ENCODE data around the gene NRCAM.
A peak's percentile ranks its signal among the peaks of the same experiment; 100 is the strongest.
"Not testable (repeated sequence)": the region's sequence is repeated elsewhere in the genome, so short reads cannot be mapped to it uniquely, and the experiment has no call there.

Gene NRCAM

GRCh38 chr7:108402865-108403264, 53.4 kb downstream of the NRCAM start:
- no peak for DNase-seq (ENCODE audit: extremely low spot score)
- ChIA-PET CTCF (interaction anchor here (1.0 to 1.8 kb wide), 13 partner anchors 9 to 232 kb away, joined by 3 to 8 read pairs (median 3); no protein-coding TSS in a partner anchor), POLR2A (interaction anchor here (0.6 kb wide), 1 partner anchor 267 kb away, joined by 4 read pairs; no protein-coding TSS in a partner anchor)
- no peak for TF ChIP-seq CTCF (IDR thresholded peaks at IDR 0.05; ENCODE audit: control extremely low read depth, extremely low read depth, low read depth, missing control alignments)

- no peak for TF ChIP-seq CTCF (IDR thresholded peaks at IDR 0.05; ENCODE audit: control extremely low read depth, extremely low read depth, low read depth, missing control alignments)
- ChIA-PET POLR2A (no interaction called here), CTCF (interaction anchor here (1.4 to 2.4 kb wide), 2 partner anchors 11 to 13 kb away, joined by 3 to 11 read pairs; no protein-coding TSS in a partner anchor)
- no peak for DNase-seq (ENCODE audit: extremely low spot score)
Observed at GRCh38 chr7:108396080-108396479, 60.2 kb downstream of the NRCAM start.

- POLR2A ChIA-PET = no interaction called here
- no peak for DNase-seq (ENCODE audit: extremely low spot score)
- TF ChIP-seq CTCF (IDR thresholded peaks at IDR 0.05; ENCODE audit: control extremely low read depth, extremely low read depth, low read depth, missing control alignments) = no peak
- CTCF ChIA-PET = interaction anchor here (0.8 to 1.8 kb wide), 2 partner anchors 10 to 13 kb away, joined by 3 to 4 read pairs; no protein-coding TSS in a partner anchor
Observed at GRCh38 chr7:108395426-108395825, 60.8 kb downstream of the NRCAM start.

- DNase-seq (ENCODE audit: extremely low spot score); POLR2A ChIA-PET: not testable (repeated sequence)
- CTCF ChIA-PET = interaction anchor here (1.3 kb wide), 1 partner anchor 18 kb away, joined by 4 read pairs; no protein-coding TSS in a partner anchor
Observed at GRCh38 chr7:108393097-108393496, 63.1 kb downstream of the NRCAM start.

GRCh38 chr7:108387686-108388085, 68.5 kb downstream of the NRCAM start:
- DNase-seq (ENCODE audit: extremely low spot score); CTCF ChIA-PET; POLR2A ChIA-PET: not testable (repeated sequence)

- ChIA-PET CTCF (interaction anchor here (0.7 to 4.6 kb wide), 17 partner anchors 9 to 181 kb away, joined by 3 to 39 read pairs (median 5); no protein-coding TSS in a partner anchor), POLR2A (no interaction called here)
- DNase-seq (ENCODE audit: extremely low spot score) = no peak
- no peak for TF ChIP-seq CTCF (IDR thresholded peaks at IDR 0.05; ENCODE audit: control extremely low read depth, extremely low read depth, low read depth, missing control alignments)
Observed at GRCh38 chr7:108385834-108386422, 70.3 kb downstream of the NRCAM start.

GRCh38 chr7:108384716-108385483, 71.3 kb downstream of the NRCAM start:
- peak; percentile 38 for TF ChIP-seq CTCF (IDR thresholded peaks at IDR 0.05; ENCODE audit: control extremely low read depth, extremely low read depth, low read depth, missing control alignments)
- ChIA-PET CTCF (interaction anchor here (0.7 to 4.6 kb wide), 21 partner anchors 11 to 180 kb away, joined by 3 to 39 read pairs (median 5); no protein-coding TSS in a partner anchor), POLR2A (no interaction called here)
- DNase-seq (ENCODE audit: extremely low spot score) = peak; percentile 10

Measured in GM10248 (cell line).